Endothelial cell (in vitro differentiated cells): ENCODE measurements around the gene TTI1. TPM values are rescaled to one million over a fixed set of nuclear protein-coding genes. Genes with fewer than 3 reads are reported as not detected.

Source experiments
- DNase-seq: peaks from one replicate; pipeline ENCODE4 v3.0.0; 2021; ENCODE audit warnings: low spot score
- H3K27ac Mint-ChIP-seq: one replicate; pipeline ENCODE4 v1.8.0; 2021; ENCODE audit warnings: mixed read lengths, inconsistent platforms; ENCODE audit not compliant: unreplicated experiment
- H3K27me3 Mint-ChIP-seq: one replicate; pipeline ENCODE4 v1.8.0; 2021; ENCODE audit warnings: mild to moderate bottlenecking, moderate library complexity, mixed read lengths, inconsistent platforms; ENCODE audit not compliant: unreplicated experiment
- H3K36me3 Mint-ChIP-seq: one replicate; pipeline ENCODE4 v1.8.0; 2021; ENCODE audit warnings: mild to moderate bottlenecking, low read depth, mixed read lengths, inconsistent platforms; ENCODE audit not compliant: unreplicated experiment
- H3K4me1 Mint-ChIP-seq: one replicate; pipeline ENCODE4 v1.8.0; 2021; ENCODE audit warnings: mild to moderate bottlenecking, mixed read lengths, inconsistent platforms; ENCODE audit not compliant: unreplicated experiment
- H3K4me3 Mint-ChIP-seq: one replicate; pipeline ENCODE4 v1.8.0; 2021; ENCODE audit warnings: mild to moderate bottlenecking, mixed read lengths, inconsistent platforms; ENCODE audit not compliant: unreplicated experiment
- H3K9me3 Mint-ChIP-seq: one replicate; pipeline ENCODE4 v1.8.0; 2021; ENCODE audit warnings: mixed read lengths, inconsistent platforms; ENCODE audit not compliant: unreplicated experiment
- CTCF ChIP-seq: fragments of 200-600 bp; sonication (generic); IDR thresholded peaks from one replicate; pipeline ENCODE4 v1.5.0; 2021; ENCODE audit warnings: antibody characterized with exemption; ENCODE audit not compliant: unreplicated experiment
- total RNA-seq: library from RNA; stranded (reverse); fragmentation: NEBNext Ultra II Directional; extraction: Animal tissue kit (Norgen Biotek cat#: 25700); gene quantifications from one replicate; pipeline ENCODE4 v1.2.1, GENCODE V29; 2021; ENCODE audit not compliant: unreplicated experiment

Gene TTI1
- total RNA-seq, 1 donor from 2014 or later: 31.9 TPM

GRCh38 chr20:38001981-38002380 is 31.3 kb downstream of the TTI1 start:
- Mint-ChIP-seq H3K36me3 (peaks cover 19% of the 10 kb centered on the region), H3K27me3 (peaks cover 1% of the 10 kb centered on the region), H3K9me3 (no peaks in the 10 kb centered on the region), H3K4me3 (no peak overlapping the region), H3K4me1 (peaks cover 9% of the 10 kb centered on the region), H3K27ac (no peak overlapping the region)
- no peak for TF ChIP-seq CTCF
- no peak for DNase-seq

- Mint-ChIP-seq H3K27me3 (peaks cover 1% of the 10 kb centered on the region), H3K27ac (no peak overlapping the region), H3K36me3 (peaks cover 20% of the 10 kb centered on the region), H3K4me3 (no peak overlapping the region), H3K4me1 (peaks cover 9% of the 10 kb centered on the region), H3K9me3 (no peaks in the 10 kb centered on the region)
- no peak for TF ChIP-seq CTCF
- no peak for DNase-seq
These were observed 31.9 kb downstream of the TTI1 start for GRCh38 chr20:38001173-38001875.

- H3K27me3 Mint-ChIP-seq: peaks cover 1% of the 10 kb centered on the region
- H3K4me1 Mint-ChIP-seq: peaks cover 8% of the 10 kb centered on the region
- no peaks in the 10 kb centered on the region for H3K9me3 Mint-ChIP-seq
- no peak for DNase-seq
- H3K27ac Mint-ChIP-seq: no peak overlapping the region
- H3K36me3 Mint-ChIP-seq: peaks cover 20% of the 10 kb centered on the region
- no peak for TF ChIP-seq CTCF
- H3K4me3 Mint-ChIP-seq: no peak overlapping the region
These were observed 33.0 kb downstream of the TTI1 start for GRCh38 chr20:38000293-38000692.

- H3K36me3 Mint-ChIP-seq: peaks cover 26% of the 10 kb centered on the region
- peaks cover 1% of the 10 kb centered on the region for H3K27me3 Mint-ChIP-seq
- H3K9me3 Mint-ChIP-seq: no peaks in the 10 kb centered on the region
These were observed 33.6 kb downstream of the TTI1 start for GRCh38 chr20:37999526-38000263.

More at GRCh38 chr20:37999526-38000263, 33.6 kb downstream of the TTI1 start:
- peaks cover 7% of the 10 kb centered on the region for H3K4me1 Mint-ChIP-seq
- no peak overlapping the region for H3K27ac Mint-ChIP-seq
- TF ChIP-seq CTCF: no peak
- no peak for DNase-seq
- H3K4me3 Mint-ChIP-seq: no peak overlapping the region
